Amniotic epithelial cell (primary cell): ENCODE data around the gene NUDC.

Experiments used
- DNase-seq: peaks from one replicate; pipeline ENCODE4 v3.0.0-alpha.2; 2010; ENCODE audit warnings: low read depth

Gene NUDC

DNA sequence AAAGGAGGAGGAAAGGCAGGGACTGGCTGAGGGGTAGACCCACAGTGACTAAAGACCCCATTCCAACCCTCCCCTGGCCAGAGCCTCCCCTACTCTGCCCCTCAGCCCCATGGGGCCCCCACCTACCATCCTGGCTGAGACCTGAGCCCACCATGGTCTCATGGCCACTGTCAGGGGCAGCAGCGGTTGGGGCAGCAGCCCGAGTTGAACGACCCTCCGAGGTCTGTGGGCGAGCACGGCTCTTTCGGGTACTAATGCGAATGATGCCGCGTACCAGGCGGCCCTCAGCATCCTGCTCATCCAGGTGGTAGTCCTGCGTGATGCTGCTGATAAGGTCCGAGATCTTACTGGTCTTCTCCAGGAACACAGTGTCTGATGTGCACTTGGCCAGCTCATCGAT, 29.7 kb downstream of the NUDC start:
- DNase-seq = no peak

DNA sequence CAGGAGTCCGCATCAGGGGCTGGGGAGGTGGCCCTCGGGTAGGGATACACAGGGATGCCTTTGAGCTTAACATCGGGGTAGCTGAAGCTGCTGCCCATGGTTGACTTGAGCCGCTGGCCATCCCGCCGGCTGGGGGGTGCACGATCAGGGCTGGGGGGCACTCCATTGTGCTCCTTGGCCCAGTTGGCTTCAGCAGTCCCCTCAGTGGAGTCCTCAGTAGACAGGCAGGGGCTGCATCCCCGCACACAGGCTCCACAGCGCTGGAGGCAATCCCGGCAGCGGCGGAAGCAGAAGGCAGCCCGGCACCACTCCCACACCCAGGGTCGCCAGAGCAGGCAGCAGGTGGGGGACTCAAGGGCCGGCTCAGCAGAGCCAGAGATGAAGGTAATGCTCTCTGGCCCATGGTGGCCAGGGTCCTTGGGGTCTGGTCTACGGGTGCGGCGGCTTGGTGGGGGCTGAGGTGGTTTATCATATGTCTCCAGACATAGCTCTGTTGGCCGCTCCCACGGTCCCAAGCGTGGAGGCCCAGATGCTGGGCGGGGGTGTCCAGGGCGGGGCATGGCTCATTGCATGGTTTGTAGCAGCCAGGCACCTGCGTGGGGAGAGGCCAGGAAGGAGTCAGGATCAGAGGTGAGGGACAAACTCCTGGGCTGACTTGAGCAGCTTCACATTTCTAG, 30.4 kb downstream of the NUDC start:
- no peak for DNase-seq

DNA sequence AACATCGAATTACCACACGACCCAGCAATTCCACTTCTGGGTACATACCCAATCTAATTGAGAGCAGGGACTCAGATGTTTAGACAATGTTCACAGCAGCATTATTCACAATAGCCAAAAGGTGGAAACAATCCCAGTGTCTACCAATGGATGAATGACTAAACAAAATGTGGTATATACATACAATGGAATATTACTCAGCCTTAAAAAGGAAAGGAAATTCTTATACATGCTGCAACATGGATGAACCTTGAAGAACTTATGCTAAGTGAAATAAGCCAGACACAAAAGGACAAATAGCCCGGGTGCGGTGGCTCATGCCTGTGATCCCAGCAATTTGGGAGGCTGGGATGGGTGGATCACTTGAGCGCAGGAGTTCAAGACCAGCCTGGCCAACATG, 31.8 kb downstream of the NUDC start:
- DNase-seq = no peak

DNA sequence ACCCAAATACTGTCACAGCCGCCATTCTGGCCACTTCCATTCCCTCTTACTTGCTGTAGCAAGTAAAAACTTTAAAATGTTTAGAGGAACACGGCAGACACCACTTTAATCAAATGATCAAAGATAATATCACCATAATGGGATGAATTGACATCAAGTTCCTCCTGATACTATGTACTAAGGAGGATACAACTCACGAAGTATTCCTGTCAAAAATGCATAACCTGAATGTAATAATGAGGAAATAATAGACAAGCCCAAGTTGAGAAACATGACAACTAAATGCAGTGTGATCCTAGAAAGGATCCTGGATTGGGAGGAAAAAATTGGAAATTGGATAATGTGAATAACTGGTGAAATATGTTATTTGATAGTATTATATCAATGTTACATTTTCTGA, 34.8 kb downstream of the NUDC start:
- no peak for DNase-seq

DNA sequence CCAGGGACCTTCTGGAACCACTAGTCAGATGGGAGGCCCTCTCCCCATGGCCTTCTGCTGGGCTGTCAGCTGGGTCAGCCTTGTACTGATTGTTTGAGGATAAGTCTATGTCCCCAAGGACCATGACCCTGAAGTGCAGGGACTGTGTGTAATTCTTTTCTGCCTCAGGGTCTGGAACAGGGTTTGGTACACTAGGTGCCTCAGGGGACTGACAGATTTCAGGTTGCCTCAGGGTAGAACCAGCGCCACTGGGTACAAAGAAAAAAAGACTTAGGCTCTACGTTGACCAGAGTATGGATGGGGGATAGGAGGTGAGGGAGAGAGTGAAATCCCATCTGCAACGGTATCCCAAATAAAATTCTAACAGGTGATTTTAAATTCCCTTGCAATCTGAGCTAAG, 35.8 kb downstream of the NUDC start:
- no peak for DNase-seq

DNA sequence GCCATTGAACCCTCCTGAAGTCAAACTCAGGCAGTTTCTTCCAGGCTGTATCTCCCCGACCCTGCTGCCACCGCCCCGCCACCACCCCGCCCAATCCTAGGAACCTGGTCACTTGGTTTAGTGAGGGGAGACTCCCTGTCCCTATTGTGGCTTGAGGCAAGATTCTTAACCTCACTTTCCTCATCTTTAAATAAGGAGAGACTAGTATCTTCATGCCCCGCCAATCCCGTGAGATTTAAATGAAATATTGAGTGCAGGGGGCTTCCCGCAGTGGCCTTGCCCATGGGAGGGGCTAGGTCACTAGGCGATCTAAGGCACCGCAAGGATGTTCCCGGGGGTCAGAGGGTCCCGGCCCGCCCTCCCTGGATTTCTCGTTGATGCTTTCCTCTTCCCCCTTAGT, 37.7 kb downstream of the NUDC start:
- no peak for DNase-seq

DNA sequence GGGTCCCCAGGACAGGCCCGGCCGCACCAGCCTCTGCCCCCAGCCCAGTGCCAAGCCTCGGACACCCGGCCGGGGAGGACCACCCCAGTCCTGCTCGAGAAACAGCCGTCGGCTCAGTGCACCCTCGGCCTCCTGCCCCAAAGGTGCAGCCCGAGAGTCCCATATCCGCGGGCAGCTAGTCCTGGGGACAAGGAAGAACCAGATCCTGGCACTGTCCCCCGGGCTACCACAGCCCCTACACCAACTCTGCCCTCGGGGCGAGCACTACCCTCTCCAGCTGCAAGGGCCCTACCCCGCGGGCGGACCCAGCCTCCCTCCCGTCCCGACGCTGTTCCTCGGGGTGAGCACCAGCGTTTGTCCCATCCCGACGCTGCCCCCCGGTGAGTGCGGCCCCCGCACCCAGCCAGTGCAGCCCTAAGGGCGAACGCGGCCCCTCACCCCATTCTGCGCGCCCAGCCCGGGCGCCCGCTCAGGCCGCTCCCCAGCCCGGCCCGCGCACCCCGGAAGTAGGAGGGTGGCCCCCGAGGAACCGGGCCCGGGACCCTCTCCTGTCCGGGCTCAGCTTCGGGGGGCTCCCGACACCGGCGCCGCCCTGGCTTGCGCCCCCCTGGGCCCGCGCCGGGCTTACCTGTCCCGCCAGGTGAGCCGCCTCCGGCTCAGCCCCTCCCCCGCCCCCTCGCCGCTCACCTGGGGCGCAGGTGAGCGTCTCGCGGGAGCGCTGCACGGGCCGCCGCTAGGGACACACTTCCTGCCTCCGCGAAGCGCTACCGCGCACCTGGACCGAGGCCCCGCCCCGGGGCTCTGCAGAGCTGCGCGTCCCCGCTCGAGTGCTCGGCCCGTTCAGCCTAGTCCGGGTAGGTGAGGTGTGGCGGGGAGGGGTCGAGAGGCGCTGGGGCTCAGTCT, 38.4 kb downstream of the NUDC start, which contains the start of gene KDF1:
Gene KDF1 (minus strand): TSS at position 747 of the 903 bp plus-strand sequence. CDS start 8,088 bp downstream, outside the sequence.
- DNase-seq = no peak

DNA sequence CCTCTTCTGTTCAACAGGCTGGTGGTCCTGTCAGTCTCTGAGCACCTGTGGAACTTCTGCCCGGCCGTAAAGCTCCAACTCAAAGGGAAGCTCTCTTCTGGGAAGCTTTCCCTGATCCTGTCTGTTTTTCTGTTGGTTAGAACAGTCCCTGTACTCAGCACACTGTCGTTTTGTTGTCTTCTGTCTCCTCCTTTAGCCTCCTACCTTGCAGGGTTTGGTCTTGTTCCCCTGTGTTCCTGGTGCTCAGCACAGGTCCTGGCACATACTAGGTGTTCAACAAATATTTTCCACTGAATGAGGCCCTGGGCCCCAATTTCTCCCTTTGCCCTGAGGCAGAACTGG, 39.1 kb downstream of the NUDC start:
- DNase-seq = no peak

DNA sequence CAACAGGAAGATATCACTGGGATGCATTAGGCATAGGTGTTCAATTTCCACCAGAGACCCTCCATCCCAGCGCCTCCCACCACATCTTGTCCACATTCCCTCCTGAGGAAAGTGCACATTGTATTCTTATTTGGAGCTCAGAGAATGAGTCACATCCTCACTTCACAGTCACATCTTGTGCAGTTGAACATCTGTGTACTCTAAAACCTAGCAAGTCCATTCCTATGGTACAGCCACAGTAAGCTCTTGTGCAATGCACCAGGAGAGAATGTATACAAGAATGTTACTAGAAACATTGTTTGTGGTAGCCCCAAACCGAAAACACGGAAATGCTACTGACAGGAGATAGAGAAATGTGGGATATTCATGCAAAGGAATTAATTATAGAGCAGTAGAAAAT, 40.3 kb downstream of the NUDC start:
- peak; percentile 98 for DNase-seq

DNA sequence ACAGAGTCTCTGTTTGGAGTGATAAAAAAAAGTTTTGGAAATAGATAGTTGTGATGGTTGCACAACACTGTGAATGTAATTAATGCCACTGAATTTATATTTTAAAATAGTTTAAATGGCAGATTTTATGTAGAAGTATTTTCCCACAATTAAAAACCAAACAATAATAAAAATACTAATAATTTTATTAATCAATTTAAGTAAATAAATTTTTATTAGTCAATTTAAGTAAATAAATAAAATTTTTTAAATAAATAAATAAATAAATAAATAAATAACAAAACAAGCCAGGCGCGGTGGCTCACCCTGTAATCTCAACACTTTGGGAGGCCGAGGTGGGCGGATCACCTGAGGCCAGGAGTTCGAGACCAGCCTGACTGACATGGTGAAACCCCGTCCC, 43.7 kb downstream of the NUDC start:
- no peak for DNase-seq

DNA sequence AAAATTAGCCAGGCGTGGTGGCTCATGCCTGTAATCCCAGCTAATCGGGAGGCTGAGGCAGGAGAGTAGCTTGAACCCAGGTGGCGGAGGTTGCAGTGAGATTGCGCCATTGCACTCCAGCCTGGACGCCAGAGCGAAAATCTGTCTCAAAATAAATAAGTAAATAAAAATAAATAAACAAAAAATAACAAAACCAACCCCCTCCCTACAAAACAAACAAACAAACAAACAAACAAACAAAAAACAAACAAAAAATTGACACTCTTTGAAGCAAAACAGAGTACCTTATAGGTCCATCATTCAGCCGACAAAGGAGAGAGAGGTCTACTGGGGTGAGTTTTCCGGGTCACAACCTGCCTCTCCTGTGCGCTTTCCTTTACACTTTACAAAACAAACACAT, 44.1 kb downstream of the NUDC start:
- no peak for DNase-seq

DNA sequence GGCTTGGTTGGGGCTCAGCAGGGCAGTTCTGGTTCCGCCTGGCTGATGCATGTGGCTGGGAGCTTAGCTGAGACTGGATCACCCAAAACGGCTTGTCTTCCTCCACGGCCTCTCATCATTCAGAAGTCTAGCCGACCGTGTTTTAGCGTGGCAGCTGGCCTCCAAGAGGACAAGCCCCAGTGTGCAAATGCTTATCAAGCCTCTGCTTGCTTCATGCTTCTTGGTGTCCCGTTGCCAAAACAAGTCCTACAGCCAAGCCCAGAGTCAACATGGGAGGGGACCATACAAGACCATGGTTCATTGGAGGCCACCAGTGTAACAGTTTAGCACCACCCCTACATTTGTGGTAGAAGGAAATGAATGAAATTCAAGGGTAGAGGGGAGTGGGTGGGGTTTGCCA, 49.3 kb downstream of the NUDC start:
- no peak for DNase-seq

DNA sequence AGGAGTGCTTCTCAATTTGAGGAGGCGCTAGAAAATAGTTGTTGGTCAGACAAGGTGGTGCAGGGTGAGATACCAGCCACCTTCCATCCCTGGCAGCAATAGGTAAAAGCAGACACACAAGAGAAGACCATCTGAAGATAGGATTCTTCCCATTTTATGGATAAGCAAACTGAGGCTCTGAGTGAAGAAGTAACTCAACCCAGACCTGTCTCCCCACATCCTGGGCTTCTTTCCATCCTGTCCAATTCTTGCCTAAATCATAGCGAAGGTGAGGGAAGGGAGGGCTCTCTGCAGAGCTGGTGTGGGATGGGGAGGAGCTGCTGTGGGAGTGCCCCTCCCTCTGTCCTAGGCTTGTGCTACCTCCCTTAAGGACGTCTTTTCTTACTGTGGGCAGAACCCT, 50.0 kb downstream of the NUDC start:
- no peak for DNase-seq

DNA sequence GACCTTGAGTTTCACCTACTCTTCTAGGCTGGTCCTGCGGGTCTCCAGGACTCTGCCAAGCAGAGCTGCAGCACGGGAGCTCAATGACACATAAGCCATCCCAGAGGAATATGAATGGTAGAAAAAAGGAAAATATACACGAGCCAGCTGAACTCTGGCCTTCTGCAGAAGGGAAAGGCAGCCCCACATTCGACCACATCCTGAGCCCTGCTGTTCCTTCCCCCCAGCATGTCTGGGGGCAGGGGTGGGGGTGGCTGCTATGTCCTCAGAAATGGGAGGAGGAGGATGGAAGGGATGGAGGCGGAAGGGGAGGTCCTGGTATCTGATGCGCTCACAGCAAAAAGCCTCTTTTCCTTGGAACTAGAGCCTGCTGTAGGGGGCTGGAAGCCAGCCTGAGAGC, 50.8 kb downstream of the NUDC start:
- DNase-seq = no peak

DNA sequence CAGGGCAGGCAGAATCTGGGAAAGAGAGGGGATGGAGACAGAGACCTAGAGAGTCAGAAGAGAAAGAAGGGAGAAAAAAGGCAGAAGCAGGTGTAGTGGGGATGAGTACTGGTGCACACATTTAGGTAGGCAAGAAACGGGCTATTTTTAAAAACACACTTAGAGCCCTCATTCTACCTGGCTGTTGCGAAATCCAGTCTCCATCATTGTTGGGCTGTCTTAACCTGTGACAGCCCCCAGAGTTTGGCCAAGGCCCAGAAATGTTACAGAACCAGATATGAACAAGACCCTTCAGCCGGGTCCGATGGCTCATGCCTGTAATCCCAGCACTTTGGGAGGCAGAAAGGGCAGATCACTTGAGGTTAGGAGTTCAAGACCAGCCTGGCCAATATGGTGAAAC, 51.3 kb downstream of the NUDC start:
- DNase-seq = no peak

DNA sequence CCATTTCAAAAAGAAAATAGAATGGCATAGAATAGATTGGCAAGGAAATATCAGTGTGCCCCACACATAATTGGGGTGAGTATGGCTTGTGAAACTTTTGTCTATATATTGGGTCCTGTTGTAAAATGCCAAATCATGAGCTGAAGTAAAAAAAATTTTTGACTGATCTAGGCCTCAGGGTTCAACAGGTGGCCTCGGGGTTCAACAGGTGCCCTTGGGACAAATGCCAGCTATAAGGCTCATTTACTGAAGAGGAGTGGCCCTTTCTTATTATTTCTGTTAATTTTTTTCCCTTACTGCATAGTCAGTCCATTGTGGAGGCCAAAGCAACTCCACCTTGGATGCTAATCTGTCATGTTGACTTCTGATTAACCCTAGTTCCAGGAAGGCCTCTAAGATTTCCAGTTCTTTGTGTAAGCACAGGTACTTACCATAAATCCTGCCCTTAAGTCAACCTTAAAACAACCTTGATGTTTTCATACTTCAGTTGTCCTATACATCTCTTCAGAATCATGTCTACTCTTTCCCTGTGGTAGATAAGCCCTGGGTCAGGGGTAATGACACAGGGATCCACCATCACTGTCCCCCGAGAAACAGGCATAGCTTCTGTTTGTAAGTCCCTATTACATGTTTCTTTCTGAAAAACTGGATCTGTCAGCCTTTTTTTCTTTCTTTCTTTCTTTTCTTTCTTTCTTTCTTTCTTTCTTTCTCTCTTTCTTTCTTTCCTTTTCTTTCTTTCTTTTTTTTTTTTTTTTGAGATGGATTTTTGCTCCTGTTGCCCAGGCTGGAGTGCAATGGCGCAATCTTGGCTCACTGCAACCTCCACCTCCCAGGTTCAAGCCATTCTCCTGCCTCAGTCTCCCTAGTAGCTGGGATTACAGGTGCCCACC, 55.3 kb downstream of the NUDC start:
- DNase-seq = no peak

DNA sequence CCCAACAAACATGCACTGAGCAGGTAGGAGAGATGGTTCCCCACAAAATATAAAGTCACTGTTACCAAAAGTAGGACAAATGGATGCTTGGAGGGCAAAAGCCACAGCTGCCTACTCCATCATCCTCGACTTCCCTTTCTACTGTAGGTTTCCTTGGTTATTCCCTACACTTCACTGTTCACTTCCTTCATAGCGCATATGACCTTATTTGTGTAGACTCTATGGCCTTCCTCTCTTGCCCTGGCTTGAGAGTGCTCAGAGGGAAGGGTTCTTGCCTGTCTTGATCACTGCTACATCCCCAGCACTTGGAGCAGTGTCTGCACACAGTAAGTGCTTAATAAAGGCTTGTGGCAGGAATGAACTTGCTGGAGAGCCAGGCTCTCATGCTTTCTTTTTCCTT, 57.4 kb downstream of the NUDC start:
- DNase-seq = no peak

DNA sequence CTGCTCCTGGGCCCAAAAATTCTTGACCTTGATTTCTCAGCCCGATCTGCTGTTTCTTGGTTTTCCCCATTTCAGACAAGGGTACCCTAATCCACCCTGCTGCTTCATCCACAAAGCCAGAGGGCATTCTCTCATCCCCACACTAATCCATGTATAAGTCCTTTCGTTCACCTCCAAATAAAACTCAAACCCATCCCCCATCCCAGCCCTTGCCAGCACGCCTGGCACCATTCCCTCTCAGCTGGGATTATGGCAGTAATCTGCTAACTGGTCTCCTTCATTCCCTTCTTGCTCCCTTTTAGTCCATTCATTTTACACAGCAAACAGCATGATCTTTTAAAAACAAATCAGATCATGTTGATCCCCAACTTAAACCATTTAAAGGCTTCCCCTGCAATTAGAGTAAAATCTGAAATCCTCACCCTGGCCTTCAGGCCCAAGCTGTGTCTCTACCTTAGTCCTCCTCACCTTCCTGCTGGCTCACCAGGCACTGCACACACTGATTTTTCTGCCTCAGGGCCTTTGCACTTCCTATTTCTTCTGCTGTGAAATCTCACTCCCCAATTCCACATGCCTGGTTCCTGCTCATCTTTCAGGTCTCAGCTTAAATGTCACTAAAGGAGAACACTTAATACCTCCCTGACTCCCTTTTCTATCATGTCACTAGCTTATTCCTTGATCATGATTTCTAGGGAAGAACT, 59.8 kb downstream of the NUDC start:
- DNase-seq = no peak

DNA sequence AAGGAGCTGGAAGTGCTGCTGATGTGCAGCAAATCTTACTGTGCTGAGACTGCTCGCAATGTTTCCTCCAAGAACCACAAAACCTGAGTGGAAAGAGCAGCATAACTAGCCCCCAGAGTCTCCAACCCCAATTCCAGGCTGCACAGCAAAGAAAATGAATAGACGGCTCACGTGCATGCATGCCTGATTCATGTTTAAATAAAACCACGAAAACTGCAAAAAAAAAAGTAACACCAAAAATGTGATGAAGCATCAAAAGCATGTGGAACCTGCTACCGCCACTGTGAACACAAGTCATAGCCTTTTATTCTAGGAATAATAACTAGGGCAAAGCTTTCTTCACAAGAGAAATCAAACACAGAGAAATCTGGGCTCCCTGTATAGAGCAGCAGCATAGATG, 62.3 kb downstream of the NUDC start:
- no peak for DNase-seq

DNA sequence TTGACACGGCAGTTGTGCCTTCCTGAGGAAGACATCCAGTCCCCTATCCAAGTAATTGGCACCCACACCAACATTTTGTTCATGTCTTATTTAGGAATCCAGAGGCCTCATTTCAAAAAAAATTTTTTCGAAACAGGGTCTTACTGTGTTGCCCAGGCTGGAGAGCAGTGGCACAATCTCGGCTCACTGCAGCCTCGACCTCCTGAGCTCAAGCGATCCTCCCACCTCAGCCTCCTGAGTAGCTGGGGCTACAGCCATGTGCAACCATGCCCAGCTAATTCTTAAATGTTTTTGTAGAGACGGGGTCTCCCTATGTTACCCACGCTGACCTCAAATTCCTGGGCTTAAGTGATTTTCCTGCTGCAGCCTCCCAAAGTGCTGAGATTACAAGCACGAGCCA, 62.7 kb downstream of the NUDC start:
- DNase-seq = no peak

DNA sequence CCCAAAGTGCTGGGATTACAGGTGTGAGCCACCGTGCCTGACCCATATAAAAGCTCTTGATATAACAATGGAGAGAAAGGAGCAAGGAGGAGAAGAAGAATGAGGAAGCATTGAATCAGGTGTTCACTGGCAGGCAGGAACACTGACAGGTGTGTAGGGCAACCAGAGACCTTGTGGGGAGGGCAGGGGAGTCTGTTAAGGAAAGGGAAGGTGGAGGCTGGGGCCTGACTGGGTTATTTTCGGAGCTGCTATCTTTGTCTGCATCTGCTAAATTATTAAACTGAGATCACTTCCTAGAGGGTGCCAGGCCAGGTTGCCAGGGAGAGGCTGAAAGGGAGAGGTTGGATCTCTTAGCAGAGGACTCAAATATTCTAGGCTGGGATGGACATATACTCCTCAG, 65.1 kb downstream of the NUDC start:
- no peak for DNase-seq
